Left forelimb (tissue), 1 donor: ENCODE results near the gene NFIA.

Source experiments
- DNase-seq: peaks from one replicate; pipeline ENCODE4 v3.0.0-alpha.2; 2018; ENCODE audit warnings: low spot score

NFIA gene

GRCh38 chr1:61434276-61434675 is 351.9 kb downstream of the NFIA start:
- no peak for DNase-seq

GRCh38 chr1:61435226-61435625 is 352.9 kb downstream of the NFIA start:
- no peak for DNase-seq

DNA sequence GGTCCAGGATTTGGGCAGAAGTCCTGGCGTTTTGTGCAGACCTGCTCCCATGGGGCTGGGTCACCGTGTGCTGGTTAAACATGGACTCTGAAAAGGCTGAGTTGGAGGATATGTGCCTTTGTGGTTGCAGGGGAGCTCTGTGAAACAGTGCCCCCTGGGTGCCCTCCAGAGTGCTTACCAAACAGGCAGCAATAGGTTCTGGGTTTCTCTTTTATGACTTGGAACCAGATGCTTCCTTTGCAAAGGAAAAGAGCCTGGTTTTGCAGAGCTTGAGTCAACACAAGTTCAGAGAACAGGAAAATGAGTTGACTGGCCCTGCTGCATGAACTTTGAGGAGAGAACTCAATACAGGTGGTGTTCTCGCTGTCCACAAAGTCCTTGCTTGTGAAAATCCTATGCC is 353.7 kb downstream of the NFIA start:
- DNase-seq = no peak

- no peak for DNase-seq
Measured at GRCh38 chr1:61436491-61437120, 354.2 kb downstream of the NFIA start.

GRCh38 chr1:61439234-61439633 is 356.9 kb downstream of the NFIA start:
- no peak for DNase-seq

GRCh38 chr1:61441723-61442262 is 359.4 kb downstream of the NFIA start:
- no peak for DNase-seq

GRCh38 chr1:61442544-61442943 is 360.2 kb downstream of the NFIA start:
- no peak for DNase-seq

DNA sequence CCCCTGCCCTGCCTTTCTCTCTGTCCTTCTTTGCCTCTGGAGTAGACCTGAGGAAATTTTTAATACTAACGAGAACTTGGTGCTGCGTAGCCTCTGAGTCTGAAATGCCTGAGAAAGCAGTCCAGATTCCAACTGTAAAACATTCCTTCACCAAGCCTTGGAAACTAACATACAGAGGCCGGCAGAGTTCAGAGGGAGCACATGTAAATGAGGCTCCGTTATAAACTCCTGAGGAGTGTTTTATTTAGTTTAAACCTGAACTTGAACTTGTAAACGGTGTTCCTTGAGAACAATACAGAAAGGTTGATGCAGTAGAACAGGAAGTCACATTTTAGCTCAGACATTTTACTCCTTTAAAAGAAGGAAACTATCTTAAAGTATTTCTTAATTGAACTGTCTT is 361.9 kb downstream of the NFIA start:
- no peak for DNase-seq

GRCh38 chr1:61445269-61445825 is 363.0 kb downstream of the NFIA start:
- no peak for DNase-seq

- no peak for DNase-seq
Measured at GRCh38 chr1:61446531-61446991, 364.2 kb downstream of the NFIA start.

DNA sequence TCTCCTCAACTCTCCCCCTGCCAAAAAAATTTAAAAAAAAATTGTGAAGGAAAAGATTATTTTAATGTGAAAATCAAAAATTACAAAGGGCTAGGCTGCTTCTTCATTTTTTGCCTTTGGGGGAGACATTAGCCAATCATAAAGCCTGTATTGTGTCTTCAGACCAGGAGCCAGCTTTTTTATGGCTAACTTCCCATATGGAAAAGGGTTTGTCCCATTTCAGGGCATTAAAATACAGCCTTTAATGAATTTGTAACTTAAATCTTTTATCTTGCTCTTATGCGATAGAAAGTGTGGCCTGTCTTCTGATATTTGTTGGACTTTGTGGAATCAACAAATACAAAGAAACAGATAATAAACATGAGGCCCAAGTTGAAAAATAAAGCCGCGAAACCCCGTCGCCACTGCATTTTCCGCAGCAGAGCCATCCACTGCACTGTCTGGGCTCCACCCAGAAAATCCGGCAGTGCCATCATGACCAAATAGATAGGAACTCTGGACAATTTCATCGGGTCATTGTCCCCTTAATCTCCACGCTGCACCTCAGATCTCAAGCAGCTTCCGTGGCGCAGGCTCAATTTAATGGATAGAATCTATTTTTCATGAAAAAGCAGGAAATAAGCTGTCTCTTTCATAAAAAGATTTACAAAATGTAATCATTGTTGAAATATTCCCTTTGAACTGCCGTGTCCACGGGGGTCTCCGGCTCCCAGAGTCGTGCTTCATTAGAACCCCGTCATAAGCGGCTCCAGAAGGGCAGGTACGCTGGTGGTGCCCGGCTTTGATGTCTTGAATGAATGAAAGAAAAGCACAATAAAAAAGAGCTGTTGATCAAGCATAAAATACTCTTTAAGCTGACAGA is 365.0 kb downstream of the NFIA start:
- no peak for DNase-seq

- no peak for DNase-seq
Measured at GRCh38 chr1:61447968-61448430, 365.6 kb downstream of the NFIA start.

- DNase-seq = peak; percentile 70
Measured at GRCh38 chr1:61448914-61449313, 366.6 kb downstream of the NFIA start.

DNA sequence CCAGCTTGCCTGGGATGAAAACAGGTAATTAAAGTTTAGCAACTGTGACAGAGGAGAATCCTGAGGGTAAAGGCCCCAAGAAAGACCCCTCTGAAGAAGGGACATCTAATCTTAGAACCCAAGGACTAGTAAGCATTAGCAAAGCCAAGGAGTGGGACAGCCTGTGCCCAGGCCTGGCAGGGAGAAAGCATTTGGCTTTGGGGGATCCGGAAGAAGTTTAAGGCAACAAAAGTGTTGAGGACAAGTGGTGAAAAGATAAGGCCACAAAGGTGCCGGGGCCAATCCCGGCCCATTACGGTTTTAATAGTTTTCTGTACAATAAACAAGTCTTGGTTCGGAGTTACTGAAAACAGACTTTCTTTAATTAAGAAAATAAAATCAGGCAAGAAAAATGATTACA is 367.0 kb downstream of the NFIA start:
- no peak for DNase-seq

- DNase-seq = no peak
Measured at GRCh38 chr1:61450454-61450853, 368.1 kb downstream of the NFIA start.

GRCh38 chr1:61450872-61451571 is 368.7 kb downstream of the NFIA start:
- no peak for DNase-seq

DNA sequence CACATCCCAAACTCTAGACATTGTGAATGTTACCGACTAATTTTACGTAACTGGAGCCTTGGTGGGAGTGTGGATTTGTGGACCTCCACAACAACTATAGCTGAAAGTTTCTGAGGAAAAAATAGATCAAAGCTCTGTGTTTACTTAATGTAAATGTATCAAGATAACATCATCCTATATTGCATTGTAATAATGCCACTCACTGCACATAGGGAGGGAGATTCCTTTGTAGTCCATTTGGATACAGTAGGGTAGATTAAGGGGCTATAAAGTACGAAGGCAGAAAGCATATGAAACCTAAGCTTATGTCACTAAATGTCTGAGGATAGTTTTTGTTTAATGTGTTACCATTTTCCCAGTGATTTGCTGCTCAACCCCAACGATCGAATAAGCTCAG is 369.2 kb downstream of the NFIA start:
- DNase-seq = no peak

DNA sequence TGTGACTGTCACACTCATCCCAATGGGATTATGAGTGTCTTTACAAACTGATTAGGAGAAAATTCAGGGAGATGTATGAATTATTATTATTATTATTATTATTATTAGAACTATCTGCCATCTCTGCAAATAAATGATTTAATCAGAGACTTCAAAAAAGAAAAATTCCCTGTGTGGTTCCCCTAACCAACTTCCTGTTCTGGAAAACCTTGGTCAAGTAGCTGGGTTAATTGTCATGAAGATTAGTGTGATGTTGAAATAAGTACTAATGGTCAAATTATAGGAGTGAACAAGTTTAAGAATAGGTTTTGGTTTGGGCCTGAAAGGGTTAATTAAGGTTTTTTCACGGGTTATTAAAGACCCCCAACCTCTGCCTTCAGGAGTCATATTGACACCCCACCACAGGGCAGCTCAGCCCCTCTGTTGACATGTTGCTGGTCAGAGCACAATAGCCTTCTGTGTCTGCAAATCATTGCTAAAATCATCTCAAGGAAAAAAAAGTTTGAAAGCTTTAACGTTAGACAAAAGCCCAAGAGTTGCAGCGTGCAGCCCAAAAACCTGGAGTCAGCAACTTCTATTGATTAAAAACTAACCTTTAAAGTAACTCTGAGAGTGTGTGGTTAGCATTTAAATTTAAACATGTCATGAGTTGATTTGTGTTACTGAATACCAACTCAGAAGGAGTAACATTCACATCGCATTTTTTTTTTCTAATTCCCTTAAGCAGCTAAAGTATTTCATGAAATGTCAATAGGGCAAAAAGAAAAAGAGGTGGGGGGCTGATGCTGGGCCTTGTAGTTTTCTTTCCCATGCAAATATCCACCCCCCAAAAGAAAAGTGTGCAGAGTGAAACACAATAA is 370.0 kb downstream of the NFIA start:
- DNase-seq = no peak

GRCh38 chr1:61453111-61453961 is 371.0 kb downstream of the NFIA start:
- peak; percentile 85 for DNase-seq

GRCh38 chr1:61455400-61455799 is 373.0 kb downstream of the NFIA start:
- no peak for DNase-seq
